Measurements from ENCODE around the gene JAG1. TPM values are rescaled to one million over a fixed set of nuclear protein-coding genes. Genes with fewer than 3 reads are reported as not detected.

Gene JAG1
- total RNA-seq, 1 donor from 2014 or later = 172 TPM

GRCh38 chr20:10659651-10660601 lies 13.9 kb downstream of the JAG1 start:
- H3K36me3 Mint-ChIP-seq (ENCODE audit: low read depth, unreplicated experiment) = peaks cover 80% of the 10 kb centered on the region
- no peak for DNase-seq (ENCODE audit: low spot score)

DNA sequence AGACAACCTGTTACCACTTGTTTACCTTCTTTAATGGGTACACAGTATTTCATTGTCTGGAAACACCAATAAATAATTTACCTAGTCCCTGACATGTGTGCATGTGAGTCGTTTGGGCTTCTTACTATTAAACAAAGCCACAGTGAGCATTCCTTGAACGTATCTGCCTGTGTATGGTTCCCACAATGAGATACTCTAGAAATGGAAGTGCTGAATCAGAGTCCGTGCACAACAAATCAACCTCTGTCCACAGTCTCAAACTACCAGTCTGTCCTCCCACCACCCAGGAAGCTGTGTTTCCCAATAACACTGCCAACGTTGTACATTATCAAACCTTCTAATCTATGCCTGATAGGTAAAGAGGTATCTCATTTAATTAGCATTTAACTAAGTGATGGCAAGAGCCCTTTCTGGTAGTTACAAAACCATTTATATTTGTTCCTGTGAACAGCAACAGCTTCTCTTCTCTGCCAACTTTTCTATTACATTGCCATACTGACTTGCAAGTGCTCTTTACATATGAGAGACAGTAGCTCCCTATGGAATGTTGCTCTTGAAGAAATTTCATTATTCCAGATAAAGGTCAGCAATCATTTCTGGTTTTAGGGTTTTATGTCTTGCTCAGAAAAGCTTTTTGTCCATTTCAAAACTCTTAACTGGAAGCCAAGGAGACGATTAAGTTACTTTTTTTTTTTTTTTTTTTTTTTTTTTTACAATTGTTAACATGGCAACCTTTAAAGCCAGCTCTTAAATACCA lies 14.7 kb downstream of the JAG1 start:
- peaks cover 79% of the 10 kb centered on the region for H3K36me3 Mint-ChIP-seq (ENCODE audit: low read depth, unreplicated experiment)
- H3K27ac Mint-ChIP-seq (ENCODE audit: unreplicated experiment) = no peak overlapping the region
- H3K4me3 Mint-ChIP-seq (ENCODE audit: unreplicated experiment) = no peak overlapping the region
- H3K4me1 Mint-ChIP-seq (ENCODE audit: unreplicated experiment) = peaks cover 51% of the 10 kb centered on the region
- H3K27me3 Mint-ChIP-seq (ENCODE audit: unreplicated experiment) = peaks cover 1% of the 10 kb centered on the region
- no peaks in the 10 kb centered on the region for H3K9me3 Mint-ChIP-seq (ENCODE audit: unreplicated experiment)
- TF ChIP-seq, protein P1, sequence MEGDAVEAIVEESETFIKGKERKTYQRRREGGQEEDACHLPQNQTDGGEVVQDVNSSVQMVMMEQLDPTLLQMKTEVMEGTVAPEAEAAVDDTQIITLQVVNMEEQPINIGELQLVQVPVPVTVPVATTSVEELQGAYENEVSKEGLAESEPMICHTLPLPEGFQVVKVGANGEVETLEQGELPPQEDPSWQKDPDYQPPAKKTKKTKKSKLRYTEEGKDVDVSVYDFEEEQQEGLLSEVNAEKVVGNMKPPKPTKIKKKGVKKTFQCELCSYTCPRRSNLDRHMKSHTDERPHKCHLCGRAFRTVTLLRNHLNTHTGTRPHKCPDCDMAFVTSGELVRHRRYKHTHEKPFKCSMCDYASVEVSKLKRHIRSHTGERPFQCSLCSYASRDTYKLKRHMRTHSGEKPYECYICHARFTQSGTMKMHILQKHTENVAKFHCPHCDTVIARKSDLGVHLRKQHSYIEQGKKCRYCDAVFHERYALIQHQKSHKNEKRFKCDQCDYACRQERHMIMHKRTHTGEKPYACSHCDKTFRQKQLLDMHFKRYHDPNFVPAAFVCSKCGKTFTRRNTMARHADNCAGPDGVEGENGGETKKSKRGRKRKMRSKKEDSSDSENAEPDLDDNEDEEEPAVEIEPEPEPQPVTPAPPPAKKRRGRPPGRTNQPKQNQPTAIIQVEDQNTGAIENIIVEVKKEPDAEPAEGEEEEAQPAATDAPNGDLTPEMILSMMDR (IDR thresholded peaks at IDR 0.05; ENCODE audit: unreplicated experiment) = no peak
- no peak for DNase-seq (ENCODE audit: low spot score)

More at GRCh38 chr20:10659651-10660601, 13.9 kb downstream of the JAG1 start:
- Mint-ChIP-seq H3K4me3 (ENCODE audit: unreplicated experiment) (peak overlapping the region; percentile 31), H3K27ac (ENCODE audit: unreplicated experiment) (peak overlapping the region; percentile 52), H3K4me1 (ENCODE audit: unreplicated experiment) (peaks cover 52% of the 10 kb centered on the region), H3K9me3 (ENCODE audit: unreplicated experiment) (no peaks in the 10 kb centered on the region), H3K27me3 (ENCODE audit: unreplicated experiment) (no peaks in the 10 kb centered on the region)
- TF ChIP-seq, protein P1 (IDR thresholded peaks at IDR 0.05; ENCODE audit: unreplicated experiment) = no peak

DNA sequence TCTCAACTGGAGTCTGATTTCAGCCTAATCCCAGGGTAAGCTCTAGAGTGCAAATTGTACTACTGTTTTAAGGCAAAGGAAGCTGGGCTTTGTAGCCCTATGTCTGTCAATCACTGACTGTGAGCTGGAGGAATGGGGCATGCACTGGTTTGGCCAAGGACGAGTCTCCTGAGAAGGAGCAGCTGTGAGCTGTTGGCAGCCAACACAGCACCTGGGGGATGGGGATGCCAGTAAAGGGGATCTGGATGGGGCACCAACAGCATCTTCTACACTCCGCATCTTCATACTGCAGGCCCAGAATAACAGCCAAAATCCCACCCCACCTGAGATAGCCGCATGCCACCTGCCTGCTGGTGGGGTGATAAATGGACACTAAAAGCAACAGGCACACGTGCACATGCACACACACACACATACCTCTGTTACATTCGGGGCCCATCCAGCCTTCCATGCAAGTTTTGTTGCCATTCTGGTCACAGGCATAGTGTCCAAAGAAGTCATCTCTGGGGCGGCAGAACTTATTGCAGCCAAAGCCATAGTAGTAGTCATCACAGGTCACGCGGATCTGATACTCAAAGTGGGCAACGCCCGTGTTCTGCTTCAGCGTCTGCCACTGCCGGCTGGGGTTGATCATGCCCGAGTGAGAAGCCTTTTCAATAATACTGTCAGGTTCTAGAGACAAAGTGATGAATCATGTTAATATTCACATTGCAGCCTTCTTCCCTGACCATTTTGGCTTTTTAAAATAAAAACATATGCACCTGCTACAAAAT lies 15.6 kb downstream of the JAG1 start:
- H3K4me1 Mint-ChIP-seq (ENCODE audit: unreplicated experiment) = peaks cover 51% of the 10 kb centered on the region
- H3K4me3 Mint-ChIP-seq (ENCODE audit: unreplicated experiment) = peak overlapping the region; percentile 51
- no peak for DNase-seq (ENCODE audit: low spot score)
- TF ChIP-seq, protein P1 (IDR thresholded peaks at IDR 0.05; ENCODE audit: unreplicated experiment) = no peak
- H3K36me3 Mint-ChIP-seq (ENCODE audit: low read depth, unreplicated experiment) = peaks cover 76% of the 10 kb centered on the region
- H3K27me3 Mint-ChIP-seq (ENCODE audit: unreplicated experiment) = peaks cover 4% of the 10 kb centered on the region
- H3K27ac Mint-ChIP-seq (ENCODE audit: unreplicated experiment) = no peak overlapping the region
- H3K9me3 Mint-ChIP-seq (ENCODE audit: unreplicated experiment) = no peaks in the 10 kb centered on the region

DNA sequence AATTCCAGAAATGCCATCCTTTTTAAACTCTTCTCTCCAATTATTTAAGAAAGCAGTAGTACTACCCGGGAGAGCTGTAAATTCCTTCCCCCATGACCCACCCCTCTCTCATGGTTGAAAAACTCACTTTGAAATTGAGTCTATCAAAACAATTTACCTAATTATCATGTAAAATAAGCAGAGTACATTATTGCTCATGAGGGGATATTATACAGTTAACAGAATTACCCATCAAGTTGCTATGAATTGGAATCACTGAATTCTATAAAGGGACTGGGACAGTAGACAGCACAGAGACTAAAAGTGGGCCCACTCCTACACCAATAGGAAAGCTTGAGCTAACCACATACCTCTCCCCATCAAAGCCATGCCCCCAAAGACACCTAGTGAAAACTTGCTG lies 16.3 kb downstream of the JAG1 start:
- Mint-ChIP-seq H3K27me3 (ENCODE audit: unreplicated experiment) (peaks cover 4% of the 10 kb centered on the region), H3K4me1 (ENCODE audit: unreplicated experiment) (peaks cover 45% of the 10 kb centered on the region), H3K36me3 (ENCODE audit: low read depth, unreplicated experiment) (peaks cover 75% of the 10 kb centered on the region), H3K27ac (ENCODE audit: unreplicated experiment) (peak overlapping the region; percentile 37), H3K9me3 (ENCODE audit: unreplicated experiment) (no peaks in the 10 kb centered on the region), H3K4me3 (ENCODE audit: unreplicated experiment) (peak overlapping the region; percentile 68)
- DNase-seq (ENCODE audit: low spot score) = no peak
- TF ChIP-seq, protein P1 (IDR thresholded peaks at IDR 0.05; ENCODE audit: unreplicated experiment) = no peak
